AG09319 (cell line): ENCODE measurements around the gene LAMA5.

Experiments used
- DNase-seq: peaks from one replicate; pipeline ENCODE4 v3.0.0-alpha.2; 2010; ENCODE audit warnings: low read depth; ENCODE audit errors: extremely low read depth
- TF ChIP-seq, protein P1 (sequence below): IDR thresholded peaks from 2 replicates; pipeline ENCODE4 v1.5.1; 2011; ENCODE audit warnings: low read depth, mild to moderate bottlenecking, inconsistent platforms, low read length, moderate library complexity

Gene LAMA5

DNA sequence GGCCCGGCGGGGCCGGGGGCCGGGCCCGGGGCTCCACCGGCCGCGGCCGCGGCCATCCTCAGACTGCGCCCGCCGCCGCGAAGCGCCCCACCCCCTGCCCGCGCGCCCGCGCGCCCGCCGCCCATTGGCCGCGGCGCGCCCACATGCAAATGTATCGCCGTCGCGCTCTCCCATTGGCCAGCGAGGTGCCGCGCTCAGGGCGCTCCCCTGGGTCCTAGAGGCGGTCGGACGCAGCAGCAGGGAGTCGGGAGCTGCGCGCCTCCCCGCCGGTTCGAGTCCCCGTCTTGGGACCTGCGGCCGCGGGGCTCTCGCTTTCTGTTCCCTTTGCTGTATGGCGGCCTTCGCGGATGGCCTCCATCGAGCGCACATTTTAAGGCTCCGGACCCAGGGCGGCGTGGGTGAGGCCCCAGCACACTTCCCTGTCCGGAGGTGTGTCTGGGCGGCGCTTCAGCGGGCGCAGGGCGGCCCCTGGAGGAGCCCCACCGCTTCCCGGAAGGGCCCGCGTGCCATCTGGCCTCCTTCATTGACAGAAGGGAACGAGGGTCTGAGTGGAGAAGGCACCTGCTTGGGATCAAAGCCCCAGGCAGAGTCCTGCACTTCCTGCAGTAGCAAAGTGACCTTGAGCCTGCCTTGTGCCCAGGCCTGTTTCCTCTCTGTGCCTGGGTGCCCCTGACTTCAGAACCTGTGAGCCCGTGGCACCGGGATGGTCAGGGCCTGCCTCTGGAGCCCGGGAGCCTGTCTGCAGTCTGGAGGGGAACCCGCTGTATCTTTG is 40.3 kb upstream of the LAMA5 start, which contains the start of gene CABLES2:
CABLES2 (minus strand) TSS at position 65 of the 772 bp plus-strand sequence; CDS start at position 56, 9 bp downstream.
- TF ChIP-seq, protein P1, sequence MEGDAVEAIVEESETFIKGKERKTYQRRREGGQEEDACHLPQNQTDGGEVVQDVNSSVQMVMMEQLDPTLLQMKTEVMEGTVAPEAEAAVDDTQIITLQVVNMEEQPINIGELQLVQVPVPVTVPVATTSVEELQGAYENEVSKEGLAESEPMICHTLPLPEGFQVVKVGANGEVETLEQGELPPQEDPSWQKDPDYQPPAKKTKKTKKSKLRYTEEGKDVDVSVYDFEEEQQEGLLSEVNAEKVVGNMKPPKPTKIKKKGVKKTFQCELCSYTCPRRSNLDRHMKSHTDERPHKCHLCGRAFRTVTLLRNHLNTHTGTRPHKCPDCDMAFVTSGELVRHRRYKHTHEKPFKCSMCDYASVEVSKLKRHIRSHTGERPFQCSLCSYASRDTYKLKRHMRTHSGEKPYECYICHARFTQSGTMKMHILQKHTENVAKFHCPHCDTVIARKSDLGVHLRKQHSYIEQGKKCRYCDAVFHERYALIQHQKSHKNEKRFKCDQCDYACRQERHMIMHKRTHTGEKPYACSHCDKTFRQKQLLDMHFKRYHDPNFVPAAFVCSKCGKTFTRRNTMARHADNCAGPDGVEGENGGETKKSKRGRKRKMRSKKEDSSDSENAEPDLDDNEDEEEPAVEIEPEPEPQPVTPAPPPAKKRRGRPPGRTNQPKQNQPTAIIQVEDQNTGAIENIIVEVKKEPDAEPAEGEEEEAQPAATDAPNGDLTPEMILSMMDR: no peak
- peak; percentile 81 for DNase-seq

DNA sequence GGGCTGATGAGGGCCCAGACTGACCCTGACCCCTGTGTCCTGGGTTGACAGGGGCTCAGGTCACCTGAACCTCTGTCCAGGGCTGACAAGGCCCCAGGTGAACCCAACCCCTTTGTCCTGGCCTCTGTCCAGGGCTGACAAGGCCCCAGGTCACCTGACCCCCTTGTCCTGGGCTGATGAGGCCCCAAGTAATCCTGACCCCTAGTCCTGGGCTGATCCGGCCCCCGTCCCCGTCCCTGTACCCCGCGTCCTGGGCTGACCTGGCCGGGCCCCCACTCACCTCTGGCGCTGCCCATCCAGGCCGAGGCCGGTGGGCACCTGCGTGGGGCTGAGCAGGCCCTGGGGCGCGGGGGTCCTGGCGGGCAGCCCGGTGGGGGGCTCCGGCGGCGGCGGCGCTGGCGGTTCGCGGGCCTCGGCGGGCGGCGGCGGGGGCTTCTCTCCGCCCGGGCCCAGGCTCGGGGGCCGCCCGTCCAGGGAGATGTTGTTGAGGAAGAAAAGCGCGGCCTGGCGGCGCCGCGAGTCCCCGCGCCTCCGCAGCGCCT is 39.6 kb upstream of the LAMA5 start:
- TF ChIP-seq, protein P1: no peak
- no peak for DNase-seq

DNA sequence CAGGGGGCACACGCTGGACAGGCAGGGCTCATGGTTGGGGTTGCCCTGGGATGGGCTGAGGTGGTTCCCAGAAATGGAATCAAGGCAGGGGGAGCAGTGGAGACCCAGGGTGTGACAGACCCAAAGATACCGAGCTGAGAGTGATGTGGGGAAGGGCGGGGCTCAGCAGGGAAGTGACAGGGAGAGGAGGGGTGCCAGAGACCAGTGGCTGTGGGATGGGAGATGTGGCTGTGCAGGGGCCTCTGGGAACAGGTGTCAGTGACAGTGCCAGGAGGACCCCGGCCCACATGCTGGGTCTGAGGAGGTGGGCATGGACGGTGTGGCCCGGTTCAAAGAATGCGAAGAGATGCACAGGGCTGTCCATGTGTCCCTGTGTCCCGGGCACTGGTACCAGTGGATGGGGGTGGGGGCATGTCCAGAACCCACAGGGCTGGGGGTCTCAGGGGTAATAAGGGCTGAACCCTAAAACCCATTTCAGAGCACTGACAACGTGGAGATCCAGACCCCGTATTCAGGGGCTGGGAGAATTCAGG is 38.9 kb upstream of the LAMA5 start:
- TF ChIP-seq, protein P1: no peak
- no peak for DNase-seq

DNA sequence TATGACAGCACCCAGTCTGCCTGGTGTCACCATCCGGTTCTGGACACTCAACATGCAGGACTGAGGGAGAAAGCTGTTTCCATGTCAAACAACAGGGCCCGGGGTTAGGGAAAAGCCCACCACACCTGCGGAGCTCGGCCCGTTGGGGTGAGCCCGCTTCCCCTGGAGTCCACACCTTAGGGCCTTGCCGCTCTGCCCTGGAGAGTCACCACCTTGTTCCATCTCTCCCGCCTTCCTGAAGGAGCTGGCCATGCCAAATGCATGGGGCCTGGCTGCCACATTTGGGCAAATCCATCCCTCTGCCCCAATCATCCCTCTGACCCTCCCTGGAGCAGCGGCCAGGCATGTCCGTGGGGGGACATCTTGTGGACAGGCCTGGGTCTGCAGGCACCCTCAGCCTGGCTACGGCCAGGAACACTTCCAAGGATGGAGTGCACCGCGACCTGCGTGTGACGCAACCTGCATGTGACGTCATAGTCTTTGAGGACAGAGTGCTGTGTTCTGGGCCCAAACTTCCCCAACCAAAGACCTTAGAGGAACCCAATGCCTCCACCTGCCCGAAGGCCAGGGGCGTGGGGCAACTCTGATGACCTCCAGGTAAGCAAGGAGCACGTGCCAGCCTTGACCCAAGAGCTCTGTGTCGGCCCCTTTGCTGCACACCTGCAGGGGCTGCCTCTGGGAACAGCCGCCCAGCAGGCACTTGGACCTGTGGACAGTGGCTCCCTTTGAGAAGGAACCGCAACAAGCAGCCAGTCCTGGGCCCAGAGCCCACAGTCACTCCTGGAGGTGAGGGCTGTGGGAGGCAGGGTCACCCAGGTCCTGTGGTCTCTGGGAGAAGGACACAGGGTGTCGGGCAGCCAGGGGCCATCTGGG is 38.2 kb upstream of the LAMA5 start:
- DNase-seq: no peak

DNA sequence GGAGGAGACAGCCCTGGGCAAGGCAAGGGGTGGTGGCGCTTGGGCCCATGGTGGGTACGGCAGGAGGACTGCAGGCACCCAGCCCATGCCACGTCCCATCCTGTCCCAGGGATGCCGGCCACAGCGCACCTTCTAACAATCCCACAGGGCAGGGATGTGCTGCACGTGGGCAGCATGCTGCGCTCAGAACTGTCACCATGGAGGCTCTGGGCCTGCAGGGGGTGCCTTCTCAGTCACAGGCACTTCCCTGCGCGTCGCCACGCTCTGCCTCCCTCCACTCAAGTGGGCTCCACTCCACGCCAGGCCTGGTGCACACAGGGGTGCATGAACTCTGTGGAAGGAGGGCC is 37.6 kb upstream of the LAMA5 start:
- no peak for DNase-seq
- TF ChIP-seq, protein P1: no peak

More for the DNA sequence above, 38.2 kb upstream of the LAMA5 start:
- TF ChIP-seq, protein P1: peak; percentile 53

DNA sequence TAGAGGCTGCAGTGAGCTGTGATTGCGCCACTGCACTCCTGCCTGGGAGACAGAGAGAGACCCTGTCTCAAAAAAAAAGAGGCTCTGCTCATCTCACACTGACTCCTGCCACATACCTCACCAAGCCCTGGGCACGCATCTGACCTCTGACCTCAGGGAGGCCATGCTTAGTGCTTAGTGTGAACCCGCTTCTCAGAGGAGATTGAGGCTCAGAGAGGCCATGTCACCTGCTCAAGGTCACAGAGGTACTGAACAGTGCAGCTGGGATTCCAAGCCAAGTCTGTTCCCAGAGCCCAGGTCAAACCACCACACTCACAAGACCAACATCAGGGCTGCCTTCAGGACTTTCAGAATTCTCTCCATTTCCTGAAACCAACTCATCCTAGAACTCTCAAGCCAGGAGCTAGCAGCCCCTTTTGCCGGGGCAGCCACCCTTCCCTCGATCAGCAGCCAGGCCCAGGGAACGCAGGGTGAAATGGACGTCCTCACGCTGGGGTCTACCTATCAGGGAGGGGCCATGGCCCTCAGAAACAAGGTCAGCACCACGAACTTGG is 37.1 kb upstream of the LAMA5 start:
- DNase-seq: no peak
- TF ChIP-seq, protein P1: no peak
